ENCODE measurements around the gene RNPEPL1.

DNA sequence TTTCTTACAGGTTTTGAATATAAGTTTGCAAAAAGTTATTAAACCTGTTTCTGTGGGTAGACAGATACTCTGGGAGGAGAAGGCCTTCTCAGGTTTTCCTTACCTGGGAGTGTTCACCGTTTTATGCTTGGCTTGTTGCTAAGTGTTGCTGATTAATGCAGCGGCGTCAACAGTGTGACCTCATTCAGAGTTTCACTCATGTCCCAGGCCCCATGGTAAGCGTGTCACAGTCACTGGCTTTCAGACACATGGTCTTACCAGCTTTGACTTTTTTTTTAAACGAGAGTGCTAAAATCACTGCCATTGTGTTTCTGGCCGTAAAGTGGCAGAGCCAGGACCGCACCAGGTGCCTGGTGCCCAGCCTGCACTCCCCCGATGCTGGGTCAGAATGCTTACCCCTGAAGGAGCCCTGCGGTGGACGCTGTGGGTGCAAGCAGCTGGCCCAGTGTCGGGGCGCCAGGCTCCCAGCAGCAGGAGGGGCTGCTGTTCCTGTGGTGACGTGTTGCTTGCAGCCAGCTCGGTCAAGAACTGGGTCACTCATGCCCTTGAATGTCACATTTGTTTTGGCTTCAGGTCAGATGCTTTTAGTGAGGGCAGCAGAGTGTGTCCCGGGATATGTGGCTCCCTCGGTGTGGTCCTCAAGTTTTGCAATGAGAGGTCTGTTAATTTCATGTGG is 21.7 kb downstream of the RNPEPL1 start:
- no peak for TF ChIP-seq CTCF (IDR thresholded peaks at IDR 0.05)
- no peak for TF ChIP-seq POLR2A (IDR thresholded peaks at IDR 0.05)

Measured in uterus (tissue), 2 donors.